OCI-LY1 (cell line): ENCODE data around the gene CTBP2.

Experiments used
- EZH2 ChIP-seq: fragments of 200-600 bp; sonication (generic), shearing (Covaris generic); IDR thresholded peaks from 2 replicates; pipeline ENCODE4 v1.8.0; 2017; ENCODE audit warnings: borderline replicate concordance, mixed run types, mild to moderate bottlenecking, antibody characterized with exemption, low read length, moderate library complexity, mixed read lengths
- TF ChIP-seq, protein P1 (sequence below): fragments of 200-600 bp; sonication (generic), shearing (Covaris generic); IDR thresholded peaks from 2 replicates; pipeline ENCODE4 v1.5.1; 2017; ENCODE audit warnings: mild to moderate bottlenecking, antibody characterized with exemption, low read length, moderate library complexity, mixed read lengths

DNA sequence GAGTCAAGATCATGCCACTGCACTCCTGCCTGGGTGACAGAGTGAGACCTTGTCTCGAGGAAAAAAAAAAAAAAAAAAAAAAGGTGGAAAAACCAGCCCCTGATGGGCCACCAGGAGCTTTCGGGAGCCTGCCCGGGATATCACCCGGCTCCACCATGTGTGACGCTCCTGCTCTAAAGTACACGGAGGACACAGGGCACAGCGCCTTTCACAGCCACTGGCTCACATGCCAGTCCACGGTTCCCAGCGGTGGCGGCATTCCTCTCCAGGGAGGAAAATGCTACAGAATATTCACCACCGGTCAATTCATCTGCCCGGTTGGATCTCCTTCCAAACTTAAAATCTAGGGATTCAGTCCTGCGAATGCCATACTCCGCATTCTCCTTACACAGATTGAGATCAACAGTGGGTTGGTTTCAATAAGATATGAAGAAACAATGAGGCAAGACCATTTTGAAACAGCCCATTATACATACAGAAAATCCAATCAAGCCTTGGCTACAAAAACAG lies 81.2 kb downstream of the CTBP2 start:
- TF ChIP-seq, protein P1, sequence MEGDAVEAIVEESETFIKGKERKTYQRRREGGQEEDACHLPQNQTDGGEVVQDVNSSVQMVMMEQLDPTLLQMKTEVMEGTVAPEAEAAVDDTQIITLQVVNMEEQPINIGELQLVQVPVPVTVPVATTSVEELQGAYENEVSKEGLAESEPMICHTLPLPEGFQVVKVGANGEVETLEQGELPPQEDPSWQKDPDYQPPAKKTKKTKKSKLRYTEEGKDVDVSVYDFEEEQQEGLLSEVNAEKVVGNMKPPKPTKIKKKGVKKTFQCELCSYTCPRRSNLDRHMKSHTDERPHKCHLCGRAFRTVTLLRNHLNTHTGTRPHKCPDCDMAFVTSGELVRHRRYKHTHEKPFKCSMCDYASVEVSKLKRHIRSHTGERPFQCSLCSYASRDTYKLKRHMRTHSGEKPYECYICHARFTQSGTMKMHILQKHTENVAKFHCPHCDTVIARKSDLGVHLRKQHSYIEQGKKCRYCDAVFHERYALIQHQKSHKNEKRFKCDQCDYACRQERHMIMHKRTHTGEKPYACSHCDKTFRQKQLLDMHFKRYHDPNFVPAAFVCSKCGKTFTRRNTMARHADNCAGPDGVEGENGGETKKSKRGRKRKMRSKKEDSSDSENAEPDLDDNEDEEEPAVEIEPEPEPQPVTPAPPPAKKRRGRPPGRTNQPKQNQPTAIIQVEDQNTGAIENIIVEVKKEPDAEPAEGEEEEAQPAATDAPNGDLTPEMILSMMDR, result no peak
- no peak for TF ChIP-seq EZH2
